AG09319 (cell line): ENCODE results near the gene COPB2.
A peak's percentile ranks its signal among the peaks of the same experiment; 100 is the strongest.

Source experiments
- DNase-seq: peaks from one replicate; pipeline ENCODE4 v3.0.0-alpha.2; 2010; ENCODE audit warnings: low read depth; ENCODE audit errors: extremely low read depth
- TF ChIP-seq, protein P1 (sequence below): IDR thresholded peaks from 2 replicates; pipeline ENCODE4 v1.5.1; 2011; ENCODE audit warnings: low read depth, mild to moderate bottlenecking, inconsistent platforms, low read length, moderate library complexity

Gene COPB2

GRCh38 chr3:139319428-139320402, 69.7 kb downstream of the COPB2 start:
- no peak for DNase-seq
- TF ChIP-seq, protein P1, sequence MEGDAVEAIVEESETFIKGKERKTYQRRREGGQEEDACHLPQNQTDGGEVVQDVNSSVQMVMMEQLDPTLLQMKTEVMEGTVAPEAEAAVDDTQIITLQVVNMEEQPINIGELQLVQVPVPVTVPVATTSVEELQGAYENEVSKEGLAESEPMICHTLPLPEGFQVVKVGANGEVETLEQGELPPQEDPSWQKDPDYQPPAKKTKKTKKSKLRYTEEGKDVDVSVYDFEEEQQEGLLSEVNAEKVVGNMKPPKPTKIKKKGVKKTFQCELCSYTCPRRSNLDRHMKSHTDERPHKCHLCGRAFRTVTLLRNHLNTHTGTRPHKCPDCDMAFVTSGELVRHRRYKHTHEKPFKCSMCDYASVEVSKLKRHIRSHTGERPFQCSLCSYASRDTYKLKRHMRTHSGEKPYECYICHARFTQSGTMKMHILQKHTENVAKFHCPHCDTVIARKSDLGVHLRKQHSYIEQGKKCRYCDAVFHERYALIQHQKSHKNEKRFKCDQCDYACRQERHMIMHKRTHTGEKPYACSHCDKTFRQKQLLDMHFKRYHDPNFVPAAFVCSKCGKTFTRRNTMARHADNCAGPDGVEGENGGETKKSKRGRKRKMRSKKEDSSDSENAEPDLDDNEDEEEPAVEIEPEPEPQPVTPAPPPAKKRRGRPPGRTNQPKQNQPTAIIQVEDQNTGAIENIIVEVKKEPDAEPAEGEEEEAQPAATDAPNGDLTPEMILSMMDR, result peak; percentile 16

- TF ChIP-seq, protein P1, result no peak
- DNase-seq, result no peak
Observed at GRCh38 chr3:139318826-139319225, 70.6 kb downstream of the COPB2 start.

GRCh38 chr3:139318431-139318816, 71.0 kb downstream of the COPB2 start:
- no peak for DNase-seq
- TF ChIP-seq, protein P1, result no peak

- TF ChIP-seq, protein P1, result no peak
Observed at GRCh38 chr3:139317660-139318430, 71.6 kb downstream of the COPB2 start.

GRCh38 chr3:139317215-139317614, 72.2 kb downstream of the COPB2 start:
- DNase-seq, result no peak
- TF ChIP-seq, protein P1, result no peak

More at GRCh38 chr3:139317660-139318430, 71.6 kb downstream of the COPB2 start:
- no peak for DNase-seq

GRCh38 chr3:139313921-139314320, 75.5 kb downstream of the COPB2 start:
- TF ChIP-seq, protein P1, result no peak
- DNase-seq, result no peak

GRCh38 chr3:139312959-139313358, 76.5 kb downstream of the COPB2 start:
- no peak for DNase-seq
- TF ChIP-seq, protein P1, result no peak
